Central memory CD8-positive, alpha-beta T cell (primary cell): ENCODE measurements around the gene SAMM50.
"Not testable (repeated sequence)": the region's sequence is repeated elsewhere in the genome, so short reads cannot be mapped to it uniquely, and the experiment has no call there.

Experiments used
- ATAC-seq: fragments of 150-1000 bp; cut with Tn5 transposase; replicated peaks from 2 replicates; pipeline ENCODE4 v1.10.0; 2022; ENCODE audit warnings: mild to moderate bottlenecking, moderate FRiP score, moderate number of reproducible peaks; ENCODE audit not compliant: poor library complexity, severe bottlenecking; ENCODE audit errors: extremely low read depth
- DNase-seq, 2 donors: peaks; one replicate each; pipeline ENCODE4 v3.0.0; 2021; ENCODE audit warnings: low spot score in 2 of 2
- H3K27ac Mint-ChIP-seq: one replicate; pipeline ENCODE4 v1.8.0; 2022; ENCODE audit warnings: low read depth, mild to moderate bottlenecking, moderate library complexity, mixed read lengths
- H3K27me3 Mint-ChIP-seq: one replicate; pipeline ENCODE4 v1.8.0; 2022; ENCODE audit warnings: mixed read lengths
- H3K36me3 Mint-ChIP-seq: one replicate; pipeline ENCODE4 v1.8.0; 2022; ENCODE audit warnings: mild to moderate bottlenecking, moderate library complexity, mixed read lengths; ENCODE audit not compliant: insufficient read depth
- H3K4me1 Mint-ChIP-seq: one replicate; pipeline ENCODE4 v1.8.0; 2022; ENCODE audit warnings: mixed read lengths
- H3K4me3 Mint-ChIP-seq: one replicate; pipeline ENCODE4 v1.8.0; 2022; ENCODE audit warnings: mild to moderate bottlenecking, moderate library complexity, mixed read lengths
- H3K9me3 Mint-ChIP-seq: one replicate; pipeline ENCODE4 v1.8.0; 2022; ENCODE audit warnings: mixed read lengths

The SAMM50 gene

DNA sequence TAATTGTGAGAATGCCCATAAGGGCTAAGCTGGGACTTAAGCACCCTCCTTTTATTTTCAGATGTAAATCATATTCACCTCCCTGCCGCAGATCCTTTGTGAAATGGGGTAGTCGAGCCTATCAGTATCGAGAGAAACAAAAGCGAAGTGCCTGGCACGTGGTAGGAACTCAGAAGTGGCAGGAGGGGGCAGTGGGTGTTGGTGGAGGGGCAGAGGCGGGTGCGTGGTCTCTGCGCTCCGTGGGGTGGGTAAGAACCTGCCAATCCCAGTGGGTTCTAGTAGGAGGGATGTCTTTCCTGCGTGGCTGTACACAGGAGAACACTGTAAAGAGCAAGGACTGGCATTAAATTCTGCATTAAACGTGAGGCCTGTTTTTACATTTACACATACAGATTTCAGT lies 47.1 kb downstream of the SAMM50 start:
- ATAC-seq: no peak
- H3K9me3 Mint-ChIP-seq: no peaks in the 10 kb centered on the region

DNA sequence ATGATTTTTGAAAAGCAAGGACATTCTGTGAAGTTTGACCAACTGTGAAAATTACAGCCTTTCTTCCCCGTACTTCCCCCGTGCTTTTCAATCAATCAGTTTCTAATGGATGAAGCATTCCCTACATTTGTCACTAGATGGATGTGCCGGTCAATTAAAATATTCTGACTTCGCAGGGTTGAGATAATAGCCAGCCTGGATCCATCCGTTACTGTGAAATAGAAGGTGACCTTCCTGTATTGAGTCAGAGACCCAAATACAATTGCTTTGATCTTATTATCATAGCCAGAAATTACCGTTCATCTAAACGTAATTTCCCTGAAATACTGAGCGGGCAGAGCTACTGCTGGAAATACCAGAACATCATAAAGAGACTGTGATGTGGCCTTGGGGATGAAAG lies 47.8 kb downstream of the SAMM50 start:
- no peak for ATAC-seq
- Mint-ChIP-seq H3K27ac (no peak overlapping the region), H3K9me3 (no peaks in the 10 kb centered on the region)

More for the DNA sequence above, 47.1 kb downstream of the SAMM50 start:
- DNase-seq: no peak
- Mint-ChIP-seq H3K36me3 (peaks cover 9% of the 10 kb centered on the region), H3K4me3 (no peak overlapping the region), H3K4me1 (no peaks in the 10 kb centered on the region), H3K27me3 (no peaks in the 10 kb centered on the region), H3K27ac (no peak overlapping the region)

DNA sequence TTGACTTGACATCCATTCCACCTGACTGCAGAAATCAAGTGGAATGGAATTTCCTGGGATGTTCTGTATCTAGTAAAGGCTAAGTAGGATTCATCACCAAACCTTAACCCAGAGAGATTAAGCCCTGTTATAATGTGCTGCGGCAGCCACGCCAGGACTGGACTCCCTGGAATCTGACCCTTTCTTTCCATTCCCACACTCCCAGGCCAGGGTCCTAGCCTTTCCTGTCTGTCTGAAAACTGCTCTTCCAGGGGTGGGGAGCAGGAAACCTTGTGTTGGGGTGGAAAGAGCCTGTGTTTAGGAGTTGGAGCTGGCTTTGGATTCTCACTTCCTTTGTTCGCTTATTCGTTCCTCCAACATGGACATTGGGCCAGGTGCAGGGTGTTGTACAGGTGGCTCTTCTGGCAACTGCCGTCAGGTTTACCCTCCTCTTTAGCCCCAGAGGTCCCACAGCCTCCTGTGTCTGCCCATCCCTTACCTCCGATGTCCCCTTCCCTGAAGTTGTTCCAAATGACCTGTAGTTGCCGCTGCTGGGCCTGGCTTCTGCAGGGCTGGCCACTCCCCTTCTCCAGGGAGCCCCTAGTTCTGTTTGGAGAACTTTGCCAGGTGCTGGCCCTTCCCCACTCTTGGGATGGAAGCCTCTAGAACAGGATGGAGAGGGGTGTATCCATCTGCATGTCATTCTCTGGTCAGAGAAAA lies 48.3 kb downstream of the SAMM50 start:
- Mint-ChIP-seq H3K27ac (no peak overlapping the region), H3K9me3 (no peaks in the 10 kb centered on the region), H3K36me3 (peaks cover 5% of the 10 kb centered on the region), H3K27me3 (no peaks in the 10 kb centered on the region), H3K4me3 (no peak overlapping the region), H3K4me1 (no peaks in the 10 kb centered on the region)
- DNase-seq (no peak), ATAC-seq (no peak)

More for the DNA sequence above, 47.8 kb downstream of the SAMM50 start:
- no peak overlapping the region for H3K4me3 Mint-ChIP-seq
- no peak for DNase-seq
- no peaks in the 10 kb centered on the region for H3K27me3 Mint-ChIP-seq
- H3K36me3 Mint-ChIP-seq: peaks cover 9% of the 10 kb centered on the region
- H3K4me1 Mint-ChIP-seq: no peaks in the 10 kb centered on the region

DNA sequence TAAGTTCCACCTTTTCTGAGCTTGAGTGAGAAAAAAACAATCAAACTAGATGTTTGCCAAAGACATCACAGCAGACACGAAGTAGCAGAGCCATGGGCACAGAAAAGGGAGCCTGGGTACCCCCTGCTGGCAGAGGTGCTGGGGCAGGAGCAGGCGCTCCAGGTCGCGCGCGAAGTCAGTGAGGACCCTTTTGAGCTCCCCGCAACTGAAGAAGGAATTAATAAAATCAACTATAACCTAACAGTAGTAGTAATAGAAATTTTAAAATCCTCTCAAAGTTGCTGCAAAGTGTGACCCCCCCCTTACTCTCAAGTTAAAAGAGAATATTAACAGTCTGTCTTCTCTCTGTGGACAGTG lies 48.8 kb downstream of the SAMM50 start:
- no peak for DNase-seq
- ATAC-seq: no peak
- H3K9me3 Mint-ChIP-seq: no peaks in the 10 kb centered on the region
- H3K36me3 Mint-ChIP-seq: peaks cover 5% of the 10 kb centered on the region
- H3K4me3 Mint-ChIP-seq: no peak overlapping the region
- no peak overlapping the region for H3K27ac Mint-ChIP-seq
- H3K4me1 Mint-ChIP-seq: no peaks in the 10 kb centered on the region
- no peaks in the 10 kb centered on the region for H3K27me3 Mint-ChIP-seq

DNA sequence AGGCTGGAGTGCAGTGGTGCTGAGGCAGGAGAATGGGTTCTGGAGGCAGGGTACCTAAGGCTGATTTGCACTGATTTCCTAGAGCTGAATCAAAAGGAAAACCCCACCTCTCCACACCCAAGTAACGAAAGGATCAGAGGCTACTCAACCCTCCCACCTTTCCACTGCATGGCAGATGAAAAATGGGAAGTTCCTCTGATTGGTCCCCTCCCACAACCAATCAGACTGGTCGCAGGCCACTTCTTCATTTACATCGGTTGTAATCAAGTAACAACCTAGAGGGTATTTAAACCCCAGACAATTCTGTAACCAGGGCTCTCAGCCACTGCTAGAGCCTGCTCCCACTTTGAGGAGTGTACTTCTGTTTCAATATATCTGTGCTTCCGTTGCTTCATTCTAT lies 50.3 kb downstream of the SAMM50 start:
- H3K36me3 Mint-ChIP-seq: peaks cover 1% of the 10 kb centered on the region
- no peaks in the 10 kb centered on the region for H3K9me3 Mint-ChIP-seq
- no peaks in the 10 kb centered on the region for H3K27me3 Mint-ChIP-seq
- no peak overlapping the region for H3K4me3 Mint-ChIP-seq
- H3K4me1 Mint-ChIP-seq: no peaks in the 10 kb centered on the region
- ATAC-seq: no peak
- no peak for DNase-seq
- no peak overlapping the region for H3K27ac Mint-ChIP-seq

DNA sequence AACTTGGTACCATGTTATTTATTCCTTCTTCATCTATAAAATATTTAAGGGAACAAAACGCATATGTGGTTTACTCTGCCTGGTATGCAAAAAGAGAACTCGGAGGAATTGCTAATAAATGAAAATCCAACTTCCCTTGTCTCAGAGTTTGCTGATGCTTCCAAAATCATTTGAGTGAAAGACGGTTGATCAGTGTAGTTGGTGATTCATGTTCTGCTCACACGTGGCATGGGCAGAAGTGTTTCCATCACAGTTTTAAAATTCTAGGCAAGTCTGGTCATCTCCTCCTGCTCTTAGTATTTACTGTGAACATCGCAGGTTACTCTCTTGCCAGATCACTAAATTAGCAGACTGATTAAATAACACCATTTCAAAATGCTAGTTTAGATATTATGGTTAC lies 56.9 kb downstream of the SAMM50 start:
- Mint-ChIP-seq H3K27ac (no peak overlapping the region), H3K36me3 (peaks cover 1% of the 10 kb centered on the region), H3K4me3 (no peak overlapping the region), H3K27me3 (no peaks in the 10 kb centered on the region), H3K4me1 (no peaks in the 10 kb centered on the region), H3K9me3 (no peaks in the 10 kb centered on the region)
- DNase-seq (no peak), ATAC-seq (no peak)

DNA sequence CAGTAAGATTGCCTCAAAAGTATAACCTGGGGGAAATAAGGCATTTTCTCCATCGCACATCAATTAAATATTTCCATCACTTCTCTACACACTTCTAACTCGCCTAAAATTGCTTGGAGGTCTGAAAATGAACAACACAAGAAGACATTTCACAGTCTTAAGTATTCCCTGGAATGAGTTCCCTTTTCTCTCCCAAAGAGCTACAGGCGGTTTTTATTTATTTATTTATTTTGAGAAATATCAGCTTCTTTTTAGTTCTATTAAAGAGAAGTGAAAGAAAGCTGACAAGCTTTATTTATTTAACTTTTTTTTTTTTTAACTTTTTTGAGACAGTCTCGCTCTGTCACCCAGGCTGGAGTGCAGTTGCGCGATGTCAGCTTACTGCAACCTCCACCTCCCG lies 57.3 kb downstream of the SAMM50 start:
- Mint-ChIP-seq H3K4me3 (no peak overlapping the region), H3K27me3 (no peaks in the 10 kb centered on the region), H3K9me3 (no peaks in the 10 kb centered on the region), H3K4me1 (no peaks in the 10 kb centered on the region), H3K27ac (no peak overlapping the region), H3K36me3 (peaks cover 1% of the 10 kb centered on the region)
- no peak for DNase-seq
- no peak for ATAC-seq

DNA sequence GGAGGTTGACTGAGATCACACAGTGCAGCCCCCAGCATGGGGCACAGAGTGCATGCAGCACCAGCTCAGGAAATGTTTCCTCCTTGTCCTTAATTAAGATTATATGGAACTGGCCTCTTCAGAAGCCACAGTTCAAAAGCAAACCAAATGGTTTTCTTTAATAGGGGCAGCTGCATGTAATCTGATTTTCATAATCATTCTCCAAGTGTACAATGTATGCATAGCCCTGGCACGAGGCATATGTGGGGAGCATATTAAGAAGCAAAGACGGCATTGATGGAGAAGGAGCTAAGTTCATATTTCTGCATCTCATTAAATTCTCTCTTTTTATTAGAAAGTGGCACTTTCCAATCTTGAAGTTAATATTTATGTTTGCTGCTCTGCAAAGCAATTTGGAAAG lies 59.0 kb downstream of the SAMM50 start:
- H3K4me1 Mint-ChIP-seq: no peaks in the 10 kb centered on the region
- H3K27ac Mint-ChIP-seq: no peak overlapping the region
- ATAC-seq: no peak
- no peaks in the 10 kb centered on the region for H3K9me3 Mint-ChIP-seq
- H3K27me3 Mint-ChIP-seq: no peaks in the 10 kb centered on the region
- H3K36me3 Mint-ChIP-seq: peaks cover 1% of the 10 kb centered on the region
- H3K4me3 Mint-ChIP-seq: no peak overlapping the region
- no peak for DNase-seq

DNA sequence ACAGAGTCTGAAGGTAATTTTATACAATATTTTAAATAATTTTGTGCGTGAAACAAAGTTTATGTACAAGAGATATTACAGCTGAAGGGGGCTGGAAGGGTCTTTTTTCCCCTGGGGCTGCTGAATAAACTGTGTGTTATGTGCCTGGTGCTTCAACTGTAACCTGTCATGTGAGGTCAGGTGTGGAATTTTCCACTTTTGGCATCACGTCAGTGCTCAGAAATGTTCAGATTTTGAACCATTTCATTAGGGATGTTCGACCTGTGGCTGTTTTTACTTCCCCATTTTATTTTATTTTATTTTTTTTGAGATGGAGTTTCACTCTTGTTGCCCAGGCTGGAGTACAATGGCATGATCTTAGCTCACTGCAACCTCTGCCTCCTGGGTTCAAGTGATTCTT lies 61.3 kb downstream of the SAMM50 start:
- not testable (repeated sequence) for H3K36me3 Mint-ChIP-seq, DNase-seq, ATAC-seq, H3K27me3 Mint-ChIP-seq, H3K4me1 Mint-ChIP-seq, H3K27ac Mint-ChIP-seq, H3K9me3 Mint-ChIP-seq, H3K4me3 Mint-ChIP-seq

DNA sequence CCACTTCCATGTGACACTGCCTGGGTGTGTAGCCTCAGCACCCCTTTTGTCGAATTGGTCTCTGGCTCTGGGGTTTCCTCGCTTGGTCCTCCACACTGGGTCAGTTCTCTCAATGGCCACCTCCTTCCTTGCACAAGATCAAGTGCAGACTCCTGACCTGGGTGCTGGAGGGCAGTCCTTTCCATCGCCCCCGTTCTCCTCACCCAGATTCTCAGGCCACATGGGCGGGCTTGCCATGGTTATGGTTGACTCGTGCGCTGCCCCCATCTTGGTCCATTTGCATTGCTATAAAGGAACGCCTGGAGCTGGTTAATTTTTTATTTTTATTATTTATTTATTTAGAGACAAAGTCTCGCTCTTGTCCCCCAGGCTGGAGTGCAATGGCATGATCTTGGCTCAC lies 63.4 kb downstream of the SAMM50 start:
- Mint-ChIP-seq H3K4me1 (peaks cover 2% of the 10 kb centered on the region), H3K9me3 (no peaks in the 10 kb centered on the region), H3K27ac (no peak overlapping the region), H3K36me3 (peaks cover 1% of the 10 kb centered on the region), H3K4me3 (no peak overlapping the region), H3K27me3 (no peaks in the 10 kb centered on the region)
- DNase-seq (no peak), ATAC-seq (no peak)

DNA sequence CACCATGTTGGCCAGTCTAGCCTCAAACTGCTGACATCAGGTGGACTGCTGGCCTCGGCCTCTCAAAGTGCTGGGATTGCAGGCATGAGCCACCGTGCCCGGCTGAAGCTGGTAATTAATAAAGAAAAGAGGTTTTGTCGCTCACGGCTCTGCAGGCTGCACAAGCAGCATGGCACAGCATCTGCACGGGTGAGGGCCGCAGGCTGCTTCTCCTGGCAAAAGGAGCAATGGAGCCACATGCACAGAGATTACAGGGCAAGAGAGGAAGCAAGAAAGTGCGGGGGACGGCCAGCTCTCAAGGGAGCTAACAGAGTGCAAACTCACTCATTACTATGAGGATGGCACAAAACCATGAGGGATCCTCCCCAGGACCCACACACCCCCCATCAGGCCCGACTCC lies 64.2 kb downstream of the SAMM50 start:
- no peak for ATAC-seq

DNA sequence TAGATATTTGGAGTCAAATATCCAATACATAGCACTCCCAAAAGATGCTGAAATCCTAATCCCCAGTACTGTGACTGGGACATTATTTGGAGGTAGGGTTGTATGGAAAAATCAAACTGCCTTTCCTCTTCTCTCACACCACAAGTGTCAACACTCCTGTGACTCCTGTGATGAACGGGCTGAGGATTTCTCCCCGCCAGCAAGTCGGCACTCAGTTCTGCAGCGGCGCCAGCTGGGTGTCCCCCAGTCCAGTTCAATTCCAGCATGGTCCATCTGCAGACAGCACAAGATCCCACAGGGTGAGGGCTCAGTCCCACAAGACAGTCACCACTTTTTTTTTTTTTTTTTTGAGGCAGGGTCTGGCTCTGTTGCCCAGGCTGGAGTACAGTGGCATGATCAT lies 64.6 kb downstream of the SAMM50 start:
- H3K27ac Mint-ChIP-seq: no peak overlapping the region
- ATAC-seq (no peak), DNase-seq (no peak)
- H3K9me3 Mint-ChIP-seq: no peaks in the 10 kb centered on the region
- no peak overlapping the region for H3K4me3 Mint-ChIP-seq
- no peaks in the 10 kb centered on the region for H3K27me3 Mint-ChIP-seq
- H3K4me1 Mint-ChIP-seq: peaks cover 7% of the 10 kb centered on the region
- peaks cover 1% of the 10 kb centered on the region for H3K36me3 Mint-ChIP-seq

More for the DNA sequence above, 64.2 kb downstream of the SAMM50 start:
- Mint-ChIP-seq H3K4me1 (peaks cover 6% of the 10 kb centered on the region), H3K27ac (no peak overlapping the region), H3K27me3 (no peaks in the 10 kb centered on the region), H3K9me3 (no peaks in the 10 kb centered on the region), H3K4me3 (no peak overlapping the region), H3K36me3 (peaks cover 1% of the 10 kb centered on the region)
- DNase-seq: no peak

DNA sequence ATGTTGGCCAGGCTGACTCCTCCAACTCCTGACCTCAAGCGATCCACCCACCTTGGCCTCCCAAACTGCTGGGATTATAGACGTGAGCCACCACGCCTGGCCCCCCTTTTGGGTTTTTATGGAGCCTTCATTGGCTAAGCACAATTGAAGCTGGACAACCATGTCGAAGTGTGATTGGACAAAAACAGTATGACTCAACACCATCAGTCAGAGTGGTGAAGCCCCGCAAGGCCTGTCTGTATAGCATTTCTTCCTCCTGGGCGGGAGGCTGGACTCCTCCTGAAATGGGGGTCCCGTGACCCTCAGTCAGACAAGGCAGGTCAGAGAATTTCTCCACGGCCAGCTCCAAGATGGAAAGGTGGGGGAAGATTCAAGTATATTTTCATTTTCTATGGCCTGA lies 65.7 kb downstream of the SAMM50 start:
- no peaks in the 10 kb centered on the region for H3K36me3 Mint-ChIP-seq
- ATAC-seq: no peak
- peaks cover 19% of the 10 kb centered on the region for H3K4me1 Mint-ChIP-seq
- no peaks in the 10 kb centered on the region for H3K27me3 Mint-ChIP-seq
- DNase-seq: no peak
- no peak overlapping the region for H3K27ac Mint-ChIP-seq
- H3K9me3 Mint-ChIP-seq: no peaks in the 10 kb centered on the region
- peak overlapping the region; percentile 36 for H3K4me3 Mint-ChIP-seq
